ENCODE measurements around the gene IFNAR1.
A peak's percentile ranks its signal among the peaks of the same experiment; 100 is the strongest.

The IFNAR1 gene

GRCh38 chr21:33392284-33392985 is 67.7 kb downstream of the IFNAR1 start:
- FAIRE-seq, result no peak
- TF ChIP-seq SPI1 (IDR thresholded peaks at IDR 0.05; ENCODE audit: low read depth, low read length), result no peak
- TF ChIP-seq PAX5 (IDR thresholded peaks at IDR 0.05; ENCODE audit: insufficient read depth, low read length, severe bottlenecking), result no peak
- no peak for TF ChIP-seq TAF1 (IDR thresholded peaks at IDR 0.05; ENCODE audit: low read depth, low read length)
- no peak for TF ChIP-seq POLR2A (IDR thresholded peaks at IDR 0.05; ENCODE audit: low read depth, low read length)
- no peak for TF ChIP-seq POU2F2 (IDR thresholded peaks at IDR 0.05; ENCODE audit: low read depth, low read length)
- no peak for TF ChIP-seq POLR2AphosphoS5 (IDR thresholded peaks at IDR 0.05; ENCODE audit: low read depth, low read length)
- DNase-seq (ENCODE audit: insufficient read length, low spot score), result no peak

GRCh38 chr21:33393348-33393747 is 68.6 kb downstream of the IFNAR1 start:
- FAIRE-seq (no peak), DNase-seq (ENCODE audit: insufficient read length, low spot score) (no peak)
- no peak for TF ChIP-seq TAF1 (IDR thresholded peaks at IDR 0.05; ENCODE audit: low read depth, low read length)
- TF ChIP-seq SPI1 (IDR thresholded peaks at IDR 0.05; ENCODE audit: low read depth, low read length), result no peak
- TF ChIP-seq POU2F2 (IDR thresholded peaks at IDR 0.05; ENCODE audit: low read depth, low read length), result no peak
- no peak for TF ChIP-seq POLR2AphosphoS5 (IDR thresholded peaks at IDR 0.05; ENCODE audit: low read depth, low read length)
- no peak for TF ChIP-seq PAX5 (IDR thresholded peaks at IDR 0.05; ENCODE audit: insufficient read depth, low read length, severe bottlenecking)
- TF ChIP-seq POLR2A (IDR thresholded peaks at IDR 0.05; ENCODE audit: low read depth, low read length), result no peak

DNA sequence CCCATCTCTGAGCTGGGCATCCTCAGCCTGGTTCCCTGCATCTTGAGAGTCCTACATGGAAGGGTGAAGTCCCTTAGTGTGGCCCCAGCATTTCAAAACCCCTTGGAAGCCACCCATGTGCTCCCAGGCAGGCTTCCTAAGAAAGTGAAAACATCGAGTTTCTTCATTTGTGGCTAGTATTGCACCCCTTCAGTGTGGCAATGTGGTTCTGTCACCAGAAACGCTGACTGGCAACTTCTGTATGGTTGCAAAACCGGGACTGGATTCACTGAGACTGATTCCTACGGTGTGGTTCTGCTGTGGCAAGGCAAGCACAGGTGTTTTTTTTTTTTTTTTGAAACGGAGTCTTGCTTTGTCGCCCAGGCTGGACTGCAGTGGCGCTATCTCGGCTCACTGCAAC is 69.5 kb downstream of the IFNAR1 start:
- no peak for TF ChIP-seq POLR2A (IDR thresholded peaks at IDR 0.05; ENCODE audit: low read depth, low read length)
- no peak for TF ChIP-seq TAF1 (IDR thresholded peaks at IDR 0.05; ENCODE audit: low read depth, low read length)
- TF ChIP-seq POLR2AphosphoS5 (IDR thresholded peaks at IDR 0.05; ENCODE audit: low read depth, low read length), result no peak
- no peak for TF ChIP-seq PAX5 (IDR thresholded peaks at IDR 0.05; ENCODE audit: insufficient read depth, low read length, severe bottlenecking)
- TF ChIP-seq POU2F2 (IDR thresholded peaks at IDR 0.05; ENCODE audit: low read depth, low read length), result no peak
- TF ChIP-seq SPI1 (IDR thresholded peaks at IDR 0.05; ENCODE audit: low read depth, low read length), result no peak
- FAIRE-seq, result no peak
- DNase-seq (ENCODE audit: insufficient read length, low spot score), result no peak

DNA sequence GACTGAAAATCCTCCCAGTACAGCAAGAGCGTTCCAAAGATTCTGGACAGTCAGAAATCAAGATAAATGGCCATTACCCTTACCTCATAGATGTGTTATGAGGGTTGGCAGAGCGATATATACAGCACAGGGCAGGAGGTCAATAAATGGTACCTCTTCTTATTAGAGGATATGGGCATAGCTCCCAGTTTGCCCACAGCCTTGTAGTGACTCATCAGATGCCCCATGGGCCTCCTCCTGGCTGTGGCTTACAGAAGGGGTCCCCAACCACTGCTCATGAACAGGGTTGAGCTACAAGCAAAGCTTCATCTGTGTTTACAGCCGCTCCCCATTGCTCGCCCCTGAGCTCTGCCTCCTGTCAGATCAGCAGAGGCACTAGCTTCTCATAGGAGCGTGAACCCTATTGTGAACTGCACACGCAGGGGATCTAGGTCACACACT is 71.1 kb downstream of the IFNAR1 start:
- no peak for TF ChIP-seq POLR2AphosphoS5 (IDR thresholded peaks at IDR 0.05; ENCODE audit: low read depth, low read length)
- no peak for TF ChIP-seq PAX5 (IDR thresholded peaks at IDR 0.05; ENCODE audit: insufficient read depth, low read length, severe bottlenecking)
- TF ChIP-seq SPI1 (IDR thresholded peaks at IDR 0.05; ENCODE audit: low read depth, low read length), result no peak
- no peak for TF ChIP-seq TAF1 (IDR thresholded peaks at IDR 0.05; ENCODE audit: low read depth, low read length)
- TF ChIP-seq POU2F2 (IDR thresholded peaks at IDR 0.05; ENCODE audit: low read depth, low read length), result no peak
- TF ChIP-seq POLR2A (IDR thresholded peaks at IDR 0.05; ENCODE audit: low read depth, low read length), result no peak
- DNase-seq (ENCODE audit: insufficient read length, low spot score) (no peak), FAIRE-seq (peak; percentile 48)

- DNase-seq (ENCODE audit: insufficient read length, low spot score) (no peak), FAIRE-seq (no peak)
- TF ChIP-seq POLR2AphosphoS5 (IDR thresholded peaks at IDR 0.05; ENCODE audit: low read depth, low read length) (no peak), POLR2A (IDR thresholded peaks at IDR 0.05; ENCODE audit: low read depth, low read length) (no peak), TAF1 (IDR thresholded peaks at IDR 0.05; ENCODE audit: low read depth, low read length) (no peak), PAX5 (IDR thresholded peaks at IDR 0.05; ENCODE audit: insufficient read depth, low read length, severe bottlenecking) (no peak), SPI1 (IDR thresholded peaks at IDR 0.05; ENCODE audit: low read depth, low read length) (no peak), POU2F2 (IDR thresholded peaks at IDR 0.05; ENCODE audit: low read depth, low read length) (no peak)
Observed at GRCh38 chr21:33396436-33396835, 71.7 kb downstream of the IFNAR1 start.

GRCh38 chr21:33396951-33397350 is 72.2 kb downstream of the IFNAR1 start:
- TF ChIP-seq POU2F2 (IDR thresholded peaks at IDR 0.05; ENCODE audit: low read depth, low read length) (no peak), PAX5 (IDR thresholded peaks at IDR 0.05; ENCODE audit: insufficient read depth, low read length, severe bottlenecking) (no peak), POLR2AphosphoS5 (IDR thresholded peaks at IDR 0.05; ENCODE audit: low read depth, low read length) (no peak), SPI1 (IDR thresholded peaks at IDR 0.05; ENCODE audit: low read depth, low read length) (no peak), TAF1 (IDR thresholded peaks at IDR 0.05; ENCODE audit: low read depth, low read length) (no peak), POLR2A (IDR thresholded peaks at IDR 0.05; ENCODE audit: low read depth, low read length) (no peak)
- FAIRE-seq, result no peak
- no peak for DNase-seq (ENCODE audit: insufficient read length, low spot score)

DNA sequence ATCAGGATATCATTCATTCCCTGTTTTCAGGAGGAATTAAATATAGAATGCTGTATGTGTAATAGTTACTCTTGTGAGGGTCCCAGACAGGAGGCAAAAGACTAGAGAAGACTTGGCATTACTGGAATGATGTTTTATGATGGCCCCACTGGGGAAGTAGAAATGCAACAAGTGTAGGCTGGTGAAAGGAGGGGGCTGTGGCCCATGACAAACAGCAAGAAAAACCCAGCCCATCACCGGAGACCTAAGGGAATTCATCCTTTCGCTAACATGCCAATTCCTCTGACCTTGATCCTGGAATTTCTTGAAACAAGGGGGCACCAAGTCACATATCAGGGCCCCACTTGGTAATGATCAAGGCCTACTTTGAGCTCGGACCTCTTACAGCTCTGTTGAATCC is 72.9 kb downstream of the IFNAR1 start:
- FAIRE-seq (no peak), DNase-seq (ENCODE audit: insufficient read length, low spot score) (no peak)
- TF ChIP-seq POLR2AphosphoS5 (IDR thresholded peaks at IDR 0.05; ENCODE audit: low read depth, low read length) (no peak), POLR2A (IDR thresholded peaks at IDR 0.05; ENCODE audit: low read depth, low read length) (no peak), SPI1 (IDR thresholded peaks at IDR 0.05; ENCODE audit: low read depth, low read length) (no peak), PAX5 (IDR thresholded peaks at IDR 0.05; ENCODE audit: insufficient read depth, low read length, severe bottlenecking) (no peak), POU2F2 (IDR thresholded peaks at IDR 0.05; ENCODE audit: low read depth, low read length) (no peak)

- no peak for DNase-seq (ENCODE audit: insufficient read length, low spot score)
- TF ChIP-seq SPI1 (IDR thresholded peaks at IDR 0.05; ENCODE audit: low read depth, low read length) (no peak), PAX5 (IDR thresholded peaks at IDR 0.05; ENCODE audit: insufficient read depth, low read length, severe bottlenecking) (no peak), POLR2A (IDR thresholded peaks at IDR 0.05; ENCODE audit: low read depth, low read length) (no peak), TAF1 (IDR thresholded peaks at IDR 0.05; ENCODE audit: low read depth, low read length) (no peak), POLR2AphosphoS5 (IDR thresholded peaks at IDR 0.05; ENCODE audit: low read depth, low read length) (no peak), POU2F2 (IDR thresholded peaks at IDR 0.05; ENCODE audit: low read depth, low read length) (no peak)
- FAIRE-seq, result no peak
Observed at GRCh38 chr21:33398361-33398760, 73.6 kb downstream of the IFNAR1 start.

DNA sequence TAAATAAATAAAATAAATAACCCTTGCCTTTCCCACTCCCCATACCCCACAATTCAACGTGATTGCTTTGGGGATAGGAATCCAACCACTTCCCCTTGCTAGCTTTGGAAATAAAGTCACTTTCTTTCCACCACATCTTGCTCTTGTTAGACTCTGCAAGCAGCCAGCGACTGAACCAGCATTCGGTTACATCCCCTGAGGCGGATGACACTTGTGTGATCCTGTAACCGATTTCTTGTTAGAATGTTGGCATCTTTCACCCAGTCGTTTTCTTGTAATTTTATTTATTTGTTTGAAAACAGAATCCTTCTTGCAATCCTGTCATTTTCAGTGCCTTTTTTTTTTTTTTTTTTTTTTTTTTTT is 76.8 kb downstream of the IFNAR1 start:
- no peak for FAIRE-seq
- TF ChIP-seq POU2F2 (IDR thresholded peaks at IDR 0.05; ENCODE audit: low read depth, low read length) (no peak), SPI1 (IDR thresholded peaks at IDR 0.05; ENCODE audit: low read depth, low read length) (no peak), PAX5 (IDR thresholded peaks at IDR 0.05; ENCODE audit: insufficient read depth, low read length, severe bottlenecking) (no peak), POLR2A (IDR thresholded peaks at IDR 0.05; ENCODE audit: low read depth, low read length) (no peak), POLR2AphosphoS5 (IDR thresholded peaks at IDR 0.05; ENCODE audit: low read depth, low read length) (no peak), TAF1 (IDR thresholded peaks at IDR 0.05; ENCODE audit: low read depth, low read length) (no peak)
- DNase-seq (ENCODE audit: insufficient read length, low spot score), result no peak
